ENCODE results near the gene TFDP1.

TFDP1 gene

GRCh38 chr13:113559061-113559460 is 25.5 kb upstream of the TFDP1 start:
- Histone ChIP-seq H3K9ac (ENCODE audit: low read length) (no peak overlapping the region), H3K4me3 (ENCODE audit: insufficient read depth, low read length, poor library complexity, severe bottlenecking) (no peak overlapping the region), H3K27me3 (ENCODE audit: low read length) (no peaks in the 10 kb centered on the region), H3K9me3 (ENCODE audit: insufficient read depth, low read length) (no peaks in the 10 kb centered on the region), H3K79me2 (ENCODE audit: insufficient read depth, low read length) (no peaks in the 10 kb centered on the region), H3F3A (ENCODE audit: insufficient read depth) (no peaks in the 10 kb centered on the region), H3K36me3 (ENCODE audit: low read length) (no peaks in the 10 kb centered on the region), H4K20me1 (ENCODE audit: low read depth, low read length) (no peaks in the 10 kb centered on the region), H3K27ac (ENCODE audit: low read depth, low read length) (no peak overlapping the region), H3K9me2 (replicated peaks; ENCODE audit: insufficient read depth, low read length) (no peaks in the 10 kb centered on the region), H2AFZ (ENCODE audit: low read depth, low read length, severe bottlenecking) (no peak overlapping the region), H3K4me2 (ENCODE audit: low read depth, low read length, poor library complexity, severe bottlenecking) (no peak overlapping the region)
- no peak for TF ChIP-seq CTCF (IDR thresholded peaks at IDR 0.05; ENCODE audit: insufficient read depth, low read length, poor library complexity, severe bottlenecking)
- TF ChIP-seq EZH2phosphoT487 (conservative IDR thresholded peaks at IDR 0.05; ENCODE audit: low read length) = no peak

GRCh38 chr13:113559901-113560644 is 24.5 kb upstream of the TFDP1 start:
- Histone ChIP-seq H3K9me3 (ENCODE audit: insufficient read depth, low read length) (no peaks in the 10 kb centered on the region), H2AFZ (ENCODE audit: low read depth, low read length, severe bottlenecking) (no peak overlapping the region), H3K27me3 (ENCODE audit: low read length) (no peaks in the 10 kb centered on the region), H3K79me2 (ENCODE audit: insufficient read depth, low read length) (no peaks in the 10 kb centered on the region), H3K4me2 (ENCODE audit: low read depth, low read length, poor library complexity, severe bottlenecking) (no peak overlapping the region), H3K36me3 (ENCODE audit: low read length) (no peaks in the 10 kb centered on the region), H3F3A (ENCODE audit: insufficient read depth) (no peaks in the 10 kb centered on the region), H3K4me3 (ENCODE audit: insufficient read depth, low read length, poor library complexity, severe bottlenecking) (no peak overlapping the region), H3K9me2 (replicated peaks; ENCODE audit: insufficient read depth, low read length) (no peaks in the 10 kb centered on the region), H3K9ac (ENCODE audit: low read length) (no peak overlapping the region), H4K20me1 (ENCODE audit: low read depth, low read length) (no peaks in the 10 kb centered on the region), H3K27ac (ENCODE audit: low read depth, low read length) (no peak overlapping the region)
- TF ChIP-seq CTCF (IDR thresholded peaks at IDR 0.05; ENCODE audit: insufficient read depth, low read length, poor library complexity, severe bottlenecking) (no peak), EZH2phosphoT487 (conservative IDR thresholded peaks at IDR 0.05; ENCODE audit: low read length) (no peak)

- Histone ChIP-seq H3K4me3 (ENCODE audit: insufficient read depth, low read length, poor library complexity, severe bottlenecking) (no peak overlapping the region), H3K4me2 (ENCODE audit: low read depth, low read length, poor library complexity, severe bottlenecking) (no peak overlapping the region), H3K27me3 (ENCODE audit: low read length) (no peaks in the 10 kb centered on the region), H3K36me3 (ENCODE audit: low read length) (no peaks in the 10 kb centered on the region), H3K27ac (ENCODE audit: low read depth, low read length) (no peak overlapping the region), H4K20me1 (ENCODE audit: low read depth, low read length) (no peaks in the 10 kb centered on the region), H3K9me2 (replicated peaks; ENCODE audit: insufficient read depth, low read length) (no peaks in the 10 kb centered on the region), H2AFZ (ENCODE audit: low read depth, low read length, severe bottlenecking) (no peak overlapping the region), H3K9ac (ENCODE audit: low read length) (no peak overlapping the region), H3K79me2 (ENCODE audit: insufficient read depth, low read length) (no peaks in the 10 kb centered on the region), H3F3A (ENCODE audit: insufficient read depth) (no peaks in the 10 kb centered on the region), H3K9me3 (ENCODE audit: insufficient read depth, low read length) (no peaks in the 10 kb centered on the region)
- TF ChIP-seq CTCF (IDR thresholded peaks at IDR 0.05; ENCODE audit: insufficient read depth, low read length, poor library complexity, severe bottlenecking) = no peak
- no peak for TF ChIP-seq EZH2phosphoT487 (conservative IDR thresholded peaks at IDR 0.05; ENCODE audit: low read length)
Observed at GRCh38 chr13:113560645-113561416, 23.7 kb upstream of the TFDP1 start.
